ENCODE data around the gene C17orf75.
"Not testable (repeated sequence)": the region's sequence is repeated elsewhere in the genome, so short reads cannot be mapped to it uniquely, and the experiment has no call there.

DNA sequence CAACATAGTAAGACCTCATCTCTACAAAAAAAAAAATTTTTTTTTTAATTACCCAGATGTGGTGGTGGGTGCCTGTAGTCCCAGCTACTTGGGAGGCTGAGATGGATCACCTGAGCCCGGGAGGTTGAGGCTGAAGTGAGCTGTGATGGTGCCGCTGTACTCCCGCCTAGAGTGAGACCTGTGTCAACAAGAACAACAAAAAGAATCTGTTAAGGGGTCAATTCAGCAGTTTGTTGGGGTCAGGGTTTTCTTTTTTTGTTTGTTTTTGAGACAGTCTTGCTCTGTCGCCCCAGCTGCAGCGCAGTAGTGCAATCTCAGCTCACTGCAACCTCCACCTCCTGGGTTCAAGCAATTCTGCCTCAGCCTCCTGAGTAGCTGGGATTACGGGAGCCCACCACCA lies 21.9 kb downstream of the C17orf75 start:
- TF ChIP-seq, protein P1, sequence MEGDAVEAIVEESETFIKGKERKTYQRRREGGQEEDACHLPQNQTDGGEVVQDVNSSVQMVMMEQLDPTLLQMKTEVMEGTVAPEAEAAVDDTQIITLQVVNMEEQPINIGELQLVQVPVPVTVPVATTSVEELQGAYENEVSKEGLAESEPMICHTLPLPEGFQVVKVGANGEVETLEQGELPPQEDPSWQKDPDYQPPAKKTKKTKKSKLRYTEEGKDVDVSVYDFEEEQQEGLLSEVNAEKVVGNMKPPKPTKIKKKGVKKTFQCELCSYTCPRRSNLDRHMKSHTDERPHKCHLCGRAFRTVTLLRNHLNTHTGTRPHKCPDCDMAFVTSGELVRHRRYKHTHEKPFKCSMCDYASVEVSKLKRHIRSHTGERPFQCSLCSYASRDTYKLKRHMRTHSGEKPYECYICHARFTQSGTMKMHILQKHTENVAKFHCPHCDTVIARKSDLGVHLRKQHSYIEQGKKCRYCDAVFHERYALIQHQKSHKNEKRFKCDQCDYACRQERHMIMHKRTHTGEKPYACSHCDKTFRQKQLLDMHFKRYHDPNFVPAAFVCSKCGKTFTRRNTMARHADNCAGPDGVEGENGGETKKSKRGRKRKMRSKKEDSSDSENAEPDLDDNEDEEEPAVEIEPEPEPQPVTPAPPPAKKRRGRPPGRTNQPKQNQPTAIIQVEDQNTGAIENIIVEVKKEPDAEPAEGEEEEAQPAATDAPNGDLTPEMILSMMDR (conservative IDR thresholded peaks at IDR 0.05 in 1 of 2, IDR thresholded peaks at IDR 0.05 in 1 of 2; ENCODE audit: low read depth in 1 of 2, low read length in 2 of 2) = not testable (repeated sequence)
- not testable (repeated sequence) for TF ChIP-seq EZH2 (IDR thresholded peaks at IDR 0.05; ENCODE audit: low read length, missing control alignments)

Measured in fibroblast of lung (primary cell).